HEK293 (cell line): ENCODE data around the gene MED25.

Source experiments
- YY1 ChIP-seq: fragments of 450-650 bp; formaldehyde crosslinking; IDR thresholded peaks from 2 replicates; pipeline ENCODE4 v1.5.1; 2018; ENCODE audit warnings: missing biosample characterization, missing genetic modification characterization
- ZNF518A ChIP-seq: fragments of 450-650 bp; formaldehyde crosslinking; conservative IDR thresholded peaks from 2 replicates; pipeline ENCODE4 v1.5.1; 2016; ENCODE audit warnings: low read depth, missing biosample characterization, missing genetic modification characterization
- ZNF548 ChIP-seq: fragments of 450-650 bp; formaldehyde crosslinking; IDR thresholded peaks from 2 replicates; pipeline ENCODE4 v1.5.1; 2016; ENCODE audit warnings: missing biosample characterization, missing genetic modification characterization
- ZNF777 ChIP-seq: fragments of 450-650 bp; formaldehyde crosslinking; IDR thresholded peaks from 2 replicates; pipeline ENCODE4 v1.5.1; 2017; ENCODE audit warnings: missing biosample characterization, missing genetic modification characterization, borderline replicate concordance

GRCh38 chr19:49878744-49879070 lies 60.6 kb downstream of the MED25 start:
- no peak for TF ChIP-seq ZNF548 (tag by site-specific recombination)
- no peak for TF ChIP-seq YY1 (tag by site-specific recombination)
- TF ChIP-seq ZNF777 (tag by site-specific recombination), result no peak
- TF ChIP-seq ZNF518A (tag by site-specific recombination), result no peak
